IMR-90 (cell line): ENCODE data around the gene HAAO. TPM values are rescaled to one million over a fixed set of nuclear protein-coding genes. Genes with fewer than 3 reads are reported as not detected.

Experiments used
- ATAC-seq: fragments of 200-7000 bp; cut with Tn5 transposase; 2 replicates; pipeline ENCODE4 v1.9.1; 2020; ENCODE audit warnings: low read depth, mild to moderate bottlenecking, moderate library complexity
- BruUV-seq: library from RNA; stranded (reverse); fragments of 400-500 nt; replicated peaks from 2 replicates; lab custom pipeline; 2021; lab: Mats Ljungman, UMichigan
- CTCF ChIA-PET: fragments of 300-600 bp; formaldehyde crosslinking; extraction: SDS; loops from one replicate; lab custom pipeline; 2021; ENCODE audit warnings: antibody characterized with exemption; lab: Yijun Ruan, JAX
- POLR2A ChIA-PET: fragments of 300-600 bp; sonication (Branson Sonifier 250); formaldehyde crosslinking; loops from one replicate; lab custom pipeline; 2022; ENCODE audit warnings: antibody characterized with exemption; ENCODE audit not compliant: unreplicated experiment; lab: Charles Lee
- DNase-seq: peaks from one replicate; pipeline ENCODE4 v3.0.0; 2013
- H2AFZ ChIP-seq: replicated peaks from 2 replicates; pipeline ENCODE3; 2013; ENCODE audit warnings: low read length, mild to moderate bottlenecking; ENCODE audit not compliant: poor library complexity
- H2AK5ac ChIP-seq: 2 replicates; pipeline ENCODE4 v1.6.1; 2013; ENCODE audit warnings: low read depth, low read length, inconsistent platforms
- H2AK9ac ChIP-seq: replicated peaks from 2 replicates; pipeline ENCODE3; 2013; ENCODE audit warnings: mild to moderate bottlenecking, low read depth, low read length, moderate library complexity; ENCODE audit not compliant: poor library complexity
- H2BK120ac ChIP-seq: 2 replicates; pipeline ENCODE4 v1.6.1; 2013; ENCODE audit warnings: low read depth, low read length, inconsistent platforms
- H2BK15ac ChIP-seq: 3 replicates; pipeline ENCODE4 v1.6.1; 2013; ENCODE audit warnings: low read depth, low read length, inconsistent platforms
- H2BK20ac ChIP-seq: 2 replicates; pipeline ENCODE4 v1.6.1; 2013; ENCODE audit warnings: low read depth, mild to moderate bottlenecking, inconsistent platforms, low read length, moderate library complexity
- H2BK5ac ChIP-seq: 2 replicates; pipeline ENCODE4 v1.6.1; 2013; ENCODE audit warnings: mild to moderate bottlenecking, low read depth, low read length, inconsistent platforms; ENCODE audit not compliant: poor library complexity, severe bottlenecking
- H3K14ac ChIP-seq: replicated peaks from 2 replicates; pipeline ENCODE4 v1.6.1; 2013; ENCODE audit warnings: low read depth, low read length, inconsistent platforms
- H3K18ac ChIP-seq: 2 replicates; pipeline ENCODE4 v1.6.1; 2013; ENCODE audit warnings: low read depth, low read length, control low read depth
- H3K23ac ChIP-seq: 2 replicates; pipeline ENCODE4 v1.6.1; 2013; ENCODE audit warnings: low read depth, low read length, inconsistent platforms
- H3K27ac ChIP-seq: 2 replicates; pipeline ENCODE4 v1.5.1; 2013; ENCODE audit warnings: mild to moderate bottlenecking, control low read depth, low read length; ENCODE audit not compliant: insufficient read depth
- H3K27me3 ChIP-seq: 2 replicates; pipeline ENCODE4 v1.6.1; 2013; ENCODE audit warnings: low read length; ENCODE audit not compliant: control insufficient read depth, insufficient read depth
- H3K36me3 ChIP-seq: 2 replicates; pipeline ENCODE4 v1.6.1; 2013; ENCODE audit warnings: low read length, mixed read lengths; ENCODE audit not compliant: control insufficient read depth, insufficient read depth
- H3K4ac ChIP-seq: 2 replicates; pipeline ENCODE4 v1.6.1; 2013; ENCODE audit warnings: low read depth, low read length, inconsistent platforms
- H3K4me1 ChIP-seq: 2 replicates; pipeline ENCODE4 v1.6.1; 2013; ENCODE audit warnings: low read length, mixed read lengths; ENCODE audit not compliant: control insufficient read depth, insufficient read depth
- H3K4me2 ChIP-seq: 2 replicates; pipeline ENCODE4 v1.6.1; 2013; ENCODE audit warnings: low read depth, mild to moderate bottlenecking, control low read depth, low read length, moderate library complexity
- H3K4me3 ChIP-seq: 2 replicates; pipeline ENCODE4 v1.5.1; 2013; ENCODE audit warnings: low read depth, mild to moderate bottlenecking, control low read depth, low read length, moderate library complexity; ENCODE audit not compliant: insufficient read depth
- H3K56ac ChIP-seq: 2 replicates; pipeline ENCODE4 v1.6.1; 2013; ENCODE audit warnings: low read length, inconsistent platforms; ENCODE audit not compliant: insufficient read depth; ENCODE audit errors: extremely low read depth
- H3K79me1 ChIP-seq, 2 experiments: 2 replicates each; pipeline ENCODE4 v1.6.1; 2013; ENCODE audit warnings: low read length in 2 of 2, inconsistent platforms in 1 of 2, low read depth in 1 of 2
- H3K9ac ChIP-seq: 2 replicates; pipeline ENCODE4 v1.6.1; 2013; ENCODE audit warnings: low read depth, low read length, control low read depth
- H3K9me1 ChIP-seq: 2 replicates; pipeline ENCODE4 v1.6.1; 2013; ENCODE audit warnings: low read length, inconsistent platforms; ENCODE audit not compliant: insufficient read depth
- H3K9me3 ChIP-seq: 2 replicates; pipeline ENCODE4 v1.6.1; 2013; ENCODE audit warnings: low read length; ENCODE audit not compliant: control insufficient read depth, insufficient read depth
- H4K20me1 ChIP-seq: 2 replicates; pipeline ENCODE4 v1.6.1; 2013; ENCODE audit warnings: low read length, inconsistent platforms; ENCODE audit not compliant: insufficient read depth
- H4K5ac ChIP-seq: 2 replicates; pipeline ENCODE4 v1.6.1; 2013; ENCODE audit warnings: mild to moderate bottlenecking, low read depth, low read length, control low read depth
- H4K8ac ChIP-seq, 2 experiments: 2 replicates each; pipeline ENCODE4 v1.6.1; 2013; ENCODE audit warnings: low read depth in 2 of 2, low read length in 2 of 2, control low read depth in 1 of 2, inconsistent platforms in 1 of 2
- H4K91ac ChIP-seq: 2 replicates; pipeline ENCODE4 v1.6.1; 2013; ENCODE audit warnings: low read depth, low read length, inconsistent platforms; ENCODE audit not compliant: insufficient read depth
- MAZ ChIP-seq: IDR thresholded peaks from 2 replicates; pipeline ENCODE4 v1.6.1; 2012; ENCODE audit warnings: low read depth, mild to moderate bottlenecking, low read length, improper control_type of control experiment, moderate library complexity, borderline replicate concordance
- WGBS, 2 experiments: methylation state at CpG; one replicate each; pipeline versions ENCODE4 v1.1.5 to v1.1.7; 2013; ENCODE audit warnings: missing lambda C conversion rate in 2 of 2; ENCODE audit not compliant: insufficient read length in 1 of 2; ENCODE audit errors: extremely low coverage in 2 of 2; 5-methylcytosine and 5-hydroxymethylcytosine counted together
- dilution Hi-C: fragments of 300-500 bp; cut with HindIII; formaldehyde crosslinking; loops from one replicate; pipeline ENCODE4 v1.14.3; 2018; ENCODE audit warnings: low sequenced_read_pairs; ENCODE audit not compliant: unreplicated experiment
- in situ Hi-C: fragments of 300-500 bp; cut with MboI; formaldehyde crosslinking; loops from 3 replicates; pipeline ENCODE4 v1.14.3; 2019; ENCODE audit warnings: low sequenced_read_pairs, inconsistent platforms, mixed read lengths
- intact Hi-C: fragments of 100-400 bp; cut with micrococcal nuclease; formaldehyde crosslinking; loops from 2 replicates; pipeline ENCODE4 v1.10.0; 2022
- polyA plus RNA-seq, 3 experiments: library from polyadenylated mRNA; depleted of rRNA; stranded (reverse); fragments of >200 nt; gene quantifications; 2 replicates each; pipeline ENCODE4 v1.2.3, GENCODE V29; 2012; ENCODE audit warnings: low replicate concordance in 1 of 3
- total RNA-seq: library from RNA; depleted of rRNA; stranded (reverse); fragments of >200 nt; gene quantifications from 2 replicates; pipeline ENCODE4 v1.2.3, GENCODE V29; 2012
- TF ChIP-seq, protein P1 (sequence below): fragments of 150-350 bp; IDR thresholded peaks from 2 replicates; pipeline ENCODE4 v1.6.1; 2017; ENCODE audit warnings: mild to moderate bottlenecking, antibody characterized with exemption, low read length, low read depth

The HAAO gene
- total and polyA plus RNA-seq, 2 of the 4 experiments (the other 2 are of a cell fraction), result 0.05 to 0.18 TPM

DNA sequence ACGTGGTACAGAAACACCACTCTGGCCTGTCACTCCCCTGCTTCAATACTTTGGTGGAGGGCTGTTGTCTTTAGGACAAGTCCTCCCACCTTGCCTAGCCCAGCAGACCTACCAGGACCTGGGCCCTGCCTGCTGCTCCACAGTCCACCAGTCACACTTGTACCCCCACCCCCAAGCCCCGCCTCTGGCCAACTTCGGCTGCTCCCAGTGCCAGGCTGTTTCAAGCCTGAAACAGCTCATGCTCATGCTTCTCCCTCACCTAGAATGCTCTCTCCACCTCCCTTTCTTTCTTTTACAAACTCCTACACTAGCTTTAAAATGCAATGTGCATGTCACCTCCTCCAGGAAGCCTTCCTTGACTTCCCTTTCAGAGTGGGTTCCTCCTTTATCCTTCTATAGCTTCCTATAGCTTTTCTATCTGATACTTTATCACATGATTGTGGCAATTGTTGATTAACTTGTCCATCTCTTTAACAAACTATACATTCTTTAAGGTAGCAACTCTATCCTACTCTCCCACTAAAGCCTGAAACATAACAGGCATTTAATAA lies 23.6 kb downstream of the HAAO start:
- Histone ChIP-seq H3K36me3 (no peaks in the 10 kb centered on the region), H3K9me3 (no peaks in the 10 kb centered on the region), H3K23ac (no peak overlapping the region), H3K4me1 (no peaks in the 10 kb centered on the region), H2BK15ac (no peak overlapping the region), H2AK9ac (no peak overlapping the region), H2AFZ (no peak overlapping the region), H3K79me1 (no peaks in the 10 kb centered on the region), H2BK5ac (no peak overlapping the region), H4K5ac (no peak overlapping the region), H4K91ac (no peak overlapping the region), H2AK5ac (no peak overlapping the region), H3K56ac (no peak overlapping the region), H3K9ac (no peak overlapping the region), H3K4me2 (no peak overlapping the region), H3K14ac (no peak overlapping the region), H3K27ac (no peak overlapping the region), H3K9me1 (no peaks in the 10 kb centered on the region), H3K4me3 (no peak overlapping the region), H2BK20ac (no peak overlapping the region), H3K27me3 (no peaks in the 10 kb centered on the region), H4K20me1 (no peaks in the 10 kb centered on the region), H2BK120ac (no peak overlapping the region), H3K18ac (no peak overlapping the region), H3K4ac (no peak overlapping the region), H4K8ac (no peak overlapping the region)
- TF ChIP-seq, protein P1, sequence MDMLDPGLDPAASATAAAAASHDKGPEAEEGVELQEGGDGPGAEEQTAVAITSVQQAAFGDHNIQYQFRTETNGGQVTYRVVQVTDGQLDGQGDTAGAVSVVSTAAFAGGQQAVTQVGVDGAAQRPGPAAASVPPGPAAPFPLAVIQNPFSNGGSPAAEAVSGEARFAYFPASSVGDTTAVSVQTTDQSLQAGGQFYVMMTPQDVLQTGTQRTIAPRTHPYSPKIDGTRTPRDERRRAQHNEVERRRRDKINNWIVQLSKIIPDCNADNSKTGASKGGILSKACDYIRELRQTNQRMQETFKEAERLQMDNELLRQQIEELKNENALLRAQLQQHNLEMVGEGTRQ, result no peak
- no peak for TF ChIP-seq MAZ
- intact Hi-C loops, result no loop called here
- no peak for DNase-seq
- in situ Hi-C loops, result no loop called here
- dilution Hi-C loops, result no loop called here
- ChIA-PET POLR2A (no interaction called here), CTCF (interaction anchor here (0.7 kb wide), 1 partner anchor 17 kb away, joined by 3 read pairs; no protein-coding TSS in a partner anchor)
- WGBS, 2 experiments, result 100% methylated on average over 2 of the region's 3 CpGs; no CpG with 5 or more reads in 1 of the 2 experiments
- no peak for ATAC-seq
- BruUV-seq, result no TSS peak
